Pancreas (tissue), 10 donors: ENCODE measurements around the gene ZBBX. TPM values are rescaled to one million over a fixed set of nuclear protein-coding genes. Genes with fewer than 3 reads are reported as not detected.

Source experiments
- ATAC-seq, 4 donors: fragments of 200-7000 bp; cut with Tn5 transposase; one replicate each; pipeline versions ENCODE4 v1.8.0 to v1.9.1; 2020; ENCODE audit warnings: mild to moderate bottlenecking in 4 of 4, moderate library complexity in 4 of 4
- DNase-seq, 6 donors: peaks; one replicate each; pipeline ENCODE4 v3.0.0-alpha.2; 2020
- FAIRE-seq: peaks from 2 replicates; lab custom pipeline; 2012; peaks lifted over from hg19 to GRCh38; lab: Jason Lieb, UNC
- H3K27ac ChIP-seq, 4 donors: fragments of 200-600 bp; sonication (generic); 1 replicate in 3 of 4; 2 replicates in 1 of 4; pipeline versions ENCODE4 v1.5.0 to v1.8.0; 2020
- H3K27me3 ChIP-seq, 4 donors: fragments of 200-600 bp; one replicate each; pipeline ENCODE4 v1.8.0; 2021
- H3K36me3 ChIP-seq, 3 donors: fragments of 200-600 bp; sonication (generic) in 1 of 3; one replicate each; pipeline versions ENCODE4 v1.5.0 to v1.8.0; 2020 to 2021
- H3K4me1 ChIP-seq, 3 donors: fragments of 200-600 bp; one replicate each; pipeline ENCODE4 v1.8.0; 2021
- H3K4me3 ChIP-seq, 4 donors: fragments of 200-600 bp; sonication (generic) in 2 of 4; one replicate each; pipeline versions ENCODE4 v1.5.0 to v1.8.0; 2020 to 2021
- H3K9me3 ChIP-seq, 4 donors: fragments of 200-600 bp; one replicate each; pipeline ENCODE4 v1.8.0; 2021
- WGBS, 2 donors: extraction: QIAGEN DNeasy Blood & Tissue Kit; methylation state at CpG; one replicate each; pipeline ENCODE4 v1.1.7; 2013; 5-methylcytosine and 5-hydroxymethylcytosine counted together
- intact Hi-C, 3 donors: fragments of 100-400 bp; cut with DNase I; formaldehyde crosslinking; loops; one replicate each; pipeline versions ENCODE4 v1.11.1 to v1.14.2; 2022
- polyA plus RNA-seq, 2 donors: library from polyadenylated mRNA; stranded (reverse); fragments of 200-250 nt; gene quantifications; one replicate each; pipeline ENCODE4 v1.2.3, GENCODE V29; 2013
- total RNA-seq, 6 donors: library from RNA; stranded (reverse); fragmentation: NEBNext Ultra II Directional in 4 of 6; extraction: Animal tissue kit (Norgen Biotek cat#: 25700) in 4 of 6; gene quantifications; one replicate each; pipeline versions ENCODE4 v1.2.1 to v1.2.4, GENCODE V29; 2021 to 2023
- TF ChIP-seq, protein P1 (sequence below), 4 donors: fragments of 200-600 bp; sonication (generic) in 3 of 4; IDR thresholded peaks; one replicate each; pipeline versions ENCODE4 v1.5.0 to v1.8.0; 2021; ENCODE audit warnings: antibody characterized with exemption in 4 of 4
- donor health status: healthy with polysubstance abuse.
- donor health status: DM: no; HTN: no; CAD: no; lungs with moderate emphysema.
- donor health status: DM: no; HTN: no; CAD: no.
- donor health status: control.
- donor health status: control.
- donor health status: Bipolar disorder and iron deficiency.
- donor health status: DM: yes; HTN: yes; CAD: no.
- donor health status: DM: no; HTN: no; CAD: no.
- donor health status: DM: no; HTN: no; CAD: no.
- donor health status: DM: yes; HTN: yes; CAD: no.

The ZBBX gene
- total and polyA plus RNA-seq, 8 donors = 0.26 TPM; not detected in 7

DNA sequence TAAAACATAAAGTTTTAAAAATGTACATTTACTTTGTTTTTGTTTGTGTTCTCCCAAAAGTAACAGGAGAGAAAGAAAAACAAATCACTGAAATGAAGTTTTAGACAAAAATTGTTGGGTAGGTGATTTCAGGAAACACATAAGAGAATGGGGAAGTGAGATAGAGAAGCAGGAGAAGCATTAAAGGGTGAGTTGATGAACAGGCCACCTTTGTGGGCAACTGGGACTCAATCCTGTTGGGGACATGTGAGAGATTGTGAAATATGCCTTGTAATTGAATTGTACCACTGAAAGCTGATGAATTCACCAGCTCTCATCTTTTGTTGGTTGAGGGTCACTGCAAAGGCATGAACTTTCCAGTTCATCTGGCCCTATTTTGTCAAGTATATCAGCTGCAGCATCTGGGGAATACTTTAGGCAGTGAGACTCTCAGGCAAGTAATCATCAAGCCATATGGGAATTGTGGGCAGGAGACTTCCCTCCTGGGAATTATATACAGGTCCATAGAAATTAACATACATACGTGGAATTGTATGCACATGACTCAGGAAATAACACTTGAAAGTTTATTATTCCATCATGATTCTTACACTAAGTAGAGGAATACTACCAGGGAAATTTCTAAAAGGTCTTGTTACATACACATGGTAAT lies 181.0 kb downstream of the ZBBX start:
- Histone ChIP-seq H3K4me3 (no peak overlapping the region), H3K36me3 (no peaks in the 10 kb centered on the region), H3K27me3 (no peaks in the 10 kb centered on the region), H3K27ac (no peak overlapping the region), H3K9me3 (no peaks in the 10 kb centered on the region), H3K4me1 (no peaks in the 10 kb centered on the region)
- TF ChIP-seq, protein P1, sequence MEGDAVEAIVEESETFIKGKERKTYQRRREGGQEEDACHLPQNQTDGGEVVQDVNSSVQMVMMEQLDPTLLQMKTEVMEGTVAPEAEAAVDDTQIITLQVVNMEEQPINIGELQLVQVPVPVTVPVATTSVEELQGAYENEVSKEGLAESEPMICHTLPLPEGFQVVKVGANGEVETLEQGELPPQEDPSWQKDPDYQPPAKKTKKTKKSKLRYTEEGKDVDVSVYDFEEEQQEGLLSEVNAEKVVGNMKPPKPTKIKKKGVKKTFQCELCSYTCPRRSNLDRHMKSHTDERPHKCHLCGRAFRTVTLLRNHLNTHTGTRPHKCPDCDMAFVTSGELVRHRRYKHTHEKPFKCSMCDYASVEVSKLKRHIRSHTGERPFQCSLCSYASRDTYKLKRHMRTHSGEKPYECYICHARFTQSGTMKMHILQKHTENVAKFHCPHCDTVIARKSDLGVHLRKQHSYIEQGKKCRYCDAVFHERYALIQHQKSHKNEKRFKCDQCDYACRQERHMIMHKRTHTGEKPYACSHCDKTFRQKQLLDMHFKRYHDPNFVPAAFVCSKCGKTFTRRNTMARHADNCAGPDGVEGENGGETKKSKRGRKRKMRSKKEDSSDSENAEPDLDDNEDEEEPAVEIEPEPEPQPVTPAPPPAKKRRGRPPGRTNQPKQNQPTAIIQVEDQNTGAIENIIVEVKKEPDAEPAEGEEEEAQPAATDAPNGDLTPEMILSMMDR (IDR thresholded peaks at IDR 0.05) = no peak
- intact Hi-C loops = no loop called here
- FAIRE-seq (no peak), DNase-seq (no peak), ATAC-seq (no peak)
- 81 to 91% methylated on average over 1 of the region's 1 CpG for WGBS, 2 donors

Other genes starting within 250 kb of the ZBBX start
- gene SERPINI2, start 93.7 kb upstream of the ZBBX start, total RNA-seq = 100 to 1,000 TPM; 213 to 444 (median 375) TPM
- 100 to 1,000 TPM; 143 to 242 TPM for gene SERPINI2, start 93.7 kb upstream of the ZBBX start, polyA plus RNA-seq